Heart left ventricle (tissue), 16 donors: Measurements from ENCODE around the gene KIAA1671. TPM values are rescaled to one million over a fixed set of nuclear protein-coding genes. Genes with fewer than 3 reads are reported as not detected.

Experiments used
- ATAC-seq, 4 donors: fragments of 200-7000 bp; cut with Tn5 transposase; one replicate each; pipeline ENCODE4 v1.9.1; 2020 to 2022; ENCODE audit warnings: moderate library complexity in 4 of 4, mild to moderate bottlenecking in 3 of 4, moderate number of reproducible peaks in 1 of 4
- DNase-seq, 5 donors: peaks; one replicate each; pipeline ENCODE4 v3.0.0-alpha.2; 2020
- H3K27ac ChIP-seq, 12 donors: fragments of 200-600 bp; sonication (generic) in 4 of 12; one replicate each; pipeline versions ENCODE4 v1.5.0 to v1.8.0; 2016 to 2022; ENCODE audit warnings: mild to moderate bottlenecking in 2 of 12
- H3K27me3 ChIP-seq, 9 donors: fragments of 200-600 bp; sonication (generic) in 2 of 9; one replicate each; pipeline versions ENCODE4 v1.5.1 to v1.8.0; 2016 to 2022; ENCODE audit warnings: mild to moderate bottlenecking in 3 of 9
- H3K36me3 ChIP-seq, 9 donors: fragments of 200-600 bp; sonication (generic) in 2 of 9; one replicate each; pipeline versions ENCODE4 v1.5.0 to v1.8.0; 2018 to 2022; ENCODE audit warnings: mild to moderate bottlenecking in 2 of 9
- H3K4me1 ChIP-seq, 12 donors: fragments of 200-600 bp; sonication (generic) in 4 of 12; one replicate each; pipeline versions ENCODE4 v1.5.0 to v1.8.0; 2016 to 2022; ENCODE audit warnings: mild to moderate bottlenecking in 3 of 12
- H3K4me3 ChIP-seq, 12 donors: fragments of 200-600 bp; sonication (generic) in 4 of 12; one replicate each; pipeline versions ENCODE4 v1.5.0 to v1.8.0; 2017 to 2022; ENCODE audit warnings: mild to moderate bottlenecking in 9 of 12, moderate library complexity in 4 of 12
- H3K9me3 ChIP-seq, 12 donors: fragments of 200-600 bp; sonication (generic) in 4 of 12; one replicate each; pipeline versions ENCODE4 v1.5.0 to v1.8.0; 2016 to 2022; ENCODE audit warnings: mild to moderate bottlenecking in 1 of 12
- POLR2A ChIP-seq, 2 donors: fragments of 450-650 bp; IDR thresholded peaks; one replicate each; pipeline ENCODE4 v1.6.1; 2017; ENCODE audit warnings: antibody characterized with exemption in 2 of 2, mild to moderate bottlenecking in 2 of 2, moderate library complexity in 2 of 2
- WGBS, 4 donors: extraction: QIAGEN DNeasy Blood & Tissue Kit in 2 of 4; methylation state at CpG; one replicate each; pipeline versions ENCODE4 v1.1.5 to v1.1.7; 2013 to 2018; 5-methylcytosine and 5-hydroxymethylcytosine counted together
- intact Hi-C, 10 donors: fragments of 100-400 bp; cut with DNase I; formaldehyde crosslinking; loops; one replicate each; pipeline versions ENCODE4 v1.11.1 to v1.14.2; 2022
- polyA plus RNA-seq, 2 donors: library from polyadenylated mRNA; stranded (reverse); fragments of 200-250 nt; gene quantifications; one replicate each; pipeline ENCODE4 v1.2.3, GENCODE V29; 2013
- total RNA-seq, 9 donors: library from RNA; depleted of rRNA in 2 of 9; stranded (reverse); fragments of >200 nt in 2 of 9; fragmentation: NEBNext Ultra II Directional in 3 of 9; extraction: Animal tissue kit (Norgen Biotek cat#: 25700) in 3 of 9; gene quantifications; one replicate each; pipeline versions ENCODE4 v1.1.0 to v1.2.4, GENCODE V29; 2016 to 2023
- TF ChIP-seq, protein P1 (sequence below), 12 donors: fragments of 200-600 bp; sonication (generic) in 4 of 12; IDR thresholded peaks; one replicate each; pipeline versions ENCODE4 v1.5.0 to v1.8.0; 2018 to 2022; ENCODE audit warnings: antibody characterized with exemption in 12 of 12, mild to moderate bottlenecking in 5 of 12
- donor health status: ischemic (EF 13 %, LVEDD 7.1; RV severe dilation, severe dysfunction).
- donor health status: healthy with polysubstance abuse.
- donor health status: DM: no; HTN: yes; CAD: no.
- donor health status: DM: no; HTN: no; CAD: no.
- donor health status: ischemic (EF 25% LVEDD 6.9; RV normal size, moderate dysfunction).
- donor health status: ischemic (EF 25% LVEDD 5.7; RV mildly dilated, moderate dysfunction).
- donor health status: healthy.
- donor health status: DM: yes; HTN: yes; CAD: no.
- donor health status: ischemic (EF 35%, LVEDD 5.7; RV mildly dilated, moderate dysfunction).
- donor health status: nonischemic (EF 11% LVEDD 7.7; RV severe dilation, severe dysfunction).
- donor health status: DM: yes; HTN: yes; CAD: no.
- donor health status: PGD.
- donor health status: ischemic (EF 29% LVEDD 5.4; RV normal size, mild dysfunction).
- donor health status: nonischemic (EF 23%, LVEDD 6.1; RV moderate dilation, normal function).

KIAA1671 gene
- total and polyA plus RNA-seq, 11 donors: 4.5 to 22.1 (median 13.2) TPM

DNA sequence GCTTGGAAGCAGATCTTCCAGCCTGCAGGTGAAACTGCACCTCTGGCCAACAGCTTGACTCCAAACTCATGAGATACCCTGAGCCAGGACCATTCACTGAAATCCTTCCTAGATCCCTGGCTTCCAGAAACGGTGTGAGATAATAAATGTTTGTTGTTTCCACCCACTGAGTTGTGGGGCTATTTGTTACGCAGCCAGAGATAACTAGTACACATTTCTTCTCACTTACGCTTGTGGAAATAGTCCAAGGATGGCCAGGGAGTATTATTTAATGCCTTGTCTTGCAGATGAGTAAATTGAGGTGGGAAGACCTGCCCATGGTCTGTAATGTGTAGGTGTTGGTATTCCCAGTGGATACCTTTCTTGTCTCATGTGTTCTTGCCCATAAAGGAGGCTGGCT lies 171.2 kb downstream of the KIAA1671 start:
- 93 to 94% (median 93%) methylated on average over 3 of the region's 3 CpGs for WGBS, 4 donors
- TF ChIP-seq POLR2A (IDR thresholded peaks at IDR 0.05): no peak
- TF ChIP-seq, protein P1, sequence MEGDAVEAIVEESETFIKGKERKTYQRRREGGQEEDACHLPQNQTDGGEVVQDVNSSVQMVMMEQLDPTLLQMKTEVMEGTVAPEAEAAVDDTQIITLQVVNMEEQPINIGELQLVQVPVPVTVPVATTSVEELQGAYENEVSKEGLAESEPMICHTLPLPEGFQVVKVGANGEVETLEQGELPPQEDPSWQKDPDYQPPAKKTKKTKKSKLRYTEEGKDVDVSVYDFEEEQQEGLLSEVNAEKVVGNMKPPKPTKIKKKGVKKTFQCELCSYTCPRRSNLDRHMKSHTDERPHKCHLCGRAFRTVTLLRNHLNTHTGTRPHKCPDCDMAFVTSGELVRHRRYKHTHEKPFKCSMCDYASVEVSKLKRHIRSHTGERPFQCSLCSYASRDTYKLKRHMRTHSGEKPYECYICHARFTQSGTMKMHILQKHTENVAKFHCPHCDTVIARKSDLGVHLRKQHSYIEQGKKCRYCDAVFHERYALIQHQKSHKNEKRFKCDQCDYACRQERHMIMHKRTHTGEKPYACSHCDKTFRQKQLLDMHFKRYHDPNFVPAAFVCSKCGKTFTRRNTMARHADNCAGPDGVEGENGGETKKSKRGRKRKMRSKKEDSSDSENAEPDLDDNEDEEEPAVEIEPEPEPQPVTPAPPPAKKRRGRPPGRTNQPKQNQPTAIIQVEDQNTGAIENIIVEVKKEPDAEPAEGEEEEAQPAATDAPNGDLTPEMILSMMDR (IDR thresholded peaks at IDR 0.05): no peak
- no peak for ATAC-seq
- DNase-seq: no peak
- intact Hi-C loops: no loop called here
- H3K27me3 ChIP-seq: no peaks in the 10 kb centered on the region
- peaks cover 0 to 33% (median 12%) of the 10 kb centered on the region in 12 donors for H3K4me1 ChIP-seq
- H3K36me3 ChIP-seq: peaks cover 0 to 6% (median 0%) of the 10 kb centered on the region in 9 donors
- no peak overlapping the region for H3K27ac ChIP-seq
- no peak overlapping the region for H3K4me3 ChIP-seq
- no peaks in the 10 kb centered on the region for H3K9me3 ChIP-seq

DNA sequence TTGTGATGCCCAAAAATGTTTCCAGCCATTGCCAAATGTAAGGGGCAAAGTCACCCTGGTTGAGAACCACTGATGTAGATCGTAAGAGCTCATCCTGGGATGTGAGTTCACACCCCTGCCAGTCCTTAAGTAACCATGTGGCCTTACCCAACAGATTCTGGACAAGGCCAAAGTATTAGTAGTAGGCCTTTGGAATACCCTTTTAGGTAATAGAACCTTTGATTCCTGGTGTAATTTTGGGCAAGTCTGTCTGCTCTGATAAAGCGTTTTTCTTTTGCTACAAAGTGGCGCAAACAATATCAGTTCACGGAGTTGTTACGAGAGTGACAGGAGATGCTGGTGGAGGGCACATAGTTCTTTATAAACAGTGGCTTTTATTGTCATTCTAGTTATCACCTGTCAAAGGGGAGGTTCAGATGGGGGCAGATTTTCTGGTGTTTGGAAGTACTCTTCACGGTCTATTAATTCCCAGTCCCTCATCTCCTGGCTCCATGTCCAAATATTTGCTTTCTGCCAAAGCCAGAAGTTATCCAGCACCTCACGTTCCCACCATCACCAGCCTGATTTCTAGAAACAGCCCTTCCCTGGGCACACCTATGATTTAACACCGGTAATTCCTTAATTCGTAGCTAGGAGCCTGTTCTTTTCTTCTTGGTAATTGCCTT lies 173.3 kb downstream of the KIAA1671 start:
- H3K27ac ChIP-seq: no peak overlapping the region
- intact Hi-C loops: no loop called here
- TF ChIP-seq, protein P1 (IDR thresholded peaks at IDR 0.05): no peak
- TF ChIP-seq POLR2A (IDR thresholded peaks at IDR 0.05): no peak
- no peak for DNase-seq
- WGBS, 4 donors: 84 to 89% (median 87%) methylated on average over 9 of the region's 9 CpGs
- H3K27me3 ChIP-seq: no peaks in the 10 kb centered on the region
- no peak for ATAC-seq
- no peaks in the 10 kb centered on the region for H3K9me3 ChIP-seq
- no peak overlapping the region for H3K4me3 ChIP-seq
- H3K4me1 ChIP-seq: peaks cover 0 to 26% (median 8%) of the 10 kb centered on the region in 12 donors
- peaks cover 0 to 6% (median 0%) of the 10 kb centered on the region in 9 donors for H3K36me3 ChIP-seq

DNA sequence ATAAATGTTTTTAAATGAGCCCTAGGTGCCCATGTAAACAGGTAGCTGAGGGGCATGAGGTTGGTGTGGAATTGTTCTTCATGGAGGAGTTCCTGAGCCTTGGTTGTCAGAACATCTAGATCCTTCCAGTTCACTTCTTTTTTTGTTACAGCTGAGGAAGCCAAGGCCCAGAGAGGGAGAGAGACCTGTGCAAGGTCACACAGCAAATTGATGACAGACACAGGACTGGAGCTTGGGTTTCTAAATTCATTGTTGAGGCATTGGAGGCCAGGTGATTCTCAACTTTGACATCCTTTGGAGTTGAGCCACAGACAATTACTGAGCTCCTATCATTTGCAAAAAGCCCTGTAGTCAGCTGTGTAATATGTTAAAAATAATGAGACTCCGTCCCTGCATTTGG lies 174.0 kb downstream of the KIAA1671 start:
- intact Hi-C loops: no loop called here
- Histone ChIP-seq H3K9me3 (no peaks in the 10 kb centered on the region), H3K36me3 (peaks cover 0 to 6% (median 0%) of the 10 kb centered on the region in 9 donors), H3K4me3 (no peak overlapping the region), H3K27ac (no peak overlapping the region), H3K4me1 (peaks cover 0 to 33% (median 15%) of the 10 kb centered on the region in 12 donors), H3K27me3 (no peaks in the 10 kb centered on the region)
- ATAC-seq: no peak
- 85 to 95% (median 92%) methylated on average over 1 of the region's 1 CpG for WGBS, 4 donors
- DNase-seq: no peak
- TF ChIP-seq, protein P1 (IDR thresholded peaks at IDR 0.05): no peak
- TF ChIP-seq POLR2A (IDR thresholded peaks at IDR 0.05): no peak

DNA sequence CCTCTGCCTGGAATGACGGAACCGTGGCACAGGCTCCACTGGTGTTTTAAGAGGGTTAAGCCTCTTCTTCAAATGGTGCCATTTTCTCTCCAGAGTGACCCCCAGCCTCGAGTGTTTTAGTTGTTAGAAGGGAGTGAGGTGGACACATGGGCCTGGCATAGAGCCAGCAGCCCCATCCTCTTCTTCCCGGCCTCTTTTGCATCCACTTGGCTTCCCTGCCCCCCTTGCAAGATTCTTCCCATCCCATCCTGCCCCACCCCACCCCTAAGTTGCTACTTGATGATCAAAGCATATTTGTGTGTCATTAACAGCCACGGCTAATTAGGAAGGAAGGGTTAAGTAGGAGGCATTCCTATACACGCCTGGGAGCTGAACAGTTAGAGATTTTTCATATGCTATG lies 174.8 kb downstream of the KIAA1671 start:
- ATAC-seq (no peak), DNase-seq (no peak)
- peaks cover 0 to 35% (median 21%) of the 10 kb centered on the region in 12 donors for H3K4me1 ChIP-seq
- no peaks in the 10 kb centered on the region for H3K9me3 ChIP-seq
- no peaks in the 10 kb centered on the region for H3K27me3 ChIP-seq
- H3K4me3 ChIP-seq: no peak overlapping the region
- peaks cover 0 to 6% (median 0%) of the 10 kb centered on the region in 9 donors for H3K36me3 ChIP-seq
- no peak for TF ChIP-seq POLR2A (IDR thresholded peaks at IDR 0.05)
- TF ChIP-seq, protein P1 (IDR thresholded peaks at IDR 0.05): no peak
- no peak overlapping the region for H3K27ac ChIP-seq
- intact Hi-C loops: no loop called here
- 52 to 59% (median 55%) methylated on average over 6 of the region's 6 CpGs for WGBS, 4 donors
